Right ventricle myocardium inferior (tissue), 1 donor: Measurements from ENCODE around the gene CPD. TPM values are rescaled to one million over a fixed set of nuclear protein-coding genes. Genes with fewer than 3 reads are reported as not detected.

ENCODE experiments used
- ATAC-seq: fragments of 200-7000 bp; cut with Tn5 transposase; one replicate; pipeline ENCODE4 v1.9.1; 2020; ENCODE audit warnings: mild to moderate bottlenecking, moderate library complexity
- DNase-seq: peaks from one replicate; pipeline ENCODE4 v3.0.0; 2021; ENCODE audit errors: missing footprints
- intact Hi-C: fragments of 100-400 bp; cut with DNase I; formaldehyde crosslinking; loops from one replicate; pipeline ENCODE4 v1.11.0; 2022
- total RNA-seq: library from RNA; stranded (reverse); fragmentation: NEBNext Ultra II Directional; extraction: Animal tissue kit (Norgen Biotek cat#: 25700); gene quantifications from one replicate; pipeline ENCODE4 v1.2.1, GENCODE V29; 2021
- donor health status: DM: no; HTN: yes; CAD: no; lungs with severe emphysema.

Gene CPD
- total RNA-seq, 1 donor from 2014 or later = 20.2 TPM

DNA sequence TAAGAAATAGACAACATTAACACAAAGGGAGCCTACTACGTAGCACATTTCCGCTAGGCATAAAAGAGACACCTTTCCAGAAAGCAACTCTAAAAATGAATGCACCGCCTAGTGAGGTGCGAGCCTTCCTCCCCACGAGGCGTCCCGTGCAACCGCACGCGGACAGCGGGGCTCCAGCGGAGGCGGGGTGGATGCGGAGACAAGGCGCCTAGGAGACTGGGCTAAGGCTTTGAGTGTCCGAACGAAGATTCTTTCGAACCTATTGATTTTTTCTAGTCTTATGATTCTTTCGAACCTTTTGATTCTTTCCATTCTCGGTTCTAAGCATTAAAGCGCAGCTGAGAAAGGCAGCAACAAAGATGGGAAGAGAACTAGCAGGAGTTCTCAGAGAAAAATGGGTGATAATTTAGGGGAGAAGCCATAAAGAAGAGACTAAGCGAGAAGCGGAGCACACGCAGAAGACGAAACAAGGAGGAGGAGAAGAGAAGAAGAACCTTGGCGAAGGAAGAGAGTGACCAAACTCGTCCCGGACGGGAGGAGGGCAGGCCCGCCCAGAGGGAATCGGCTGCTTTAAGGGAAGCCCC, 394 bp upstream of the CPD start:
- no peak for ATAC-seq
- intact Hi-C loops = loop anchor here (2.0 kb wide), 1 partner anchor 34 kb away; no protein-coding TSS in a partner anchor
- peak; percentile 84 for DNase-seq

DNA sequence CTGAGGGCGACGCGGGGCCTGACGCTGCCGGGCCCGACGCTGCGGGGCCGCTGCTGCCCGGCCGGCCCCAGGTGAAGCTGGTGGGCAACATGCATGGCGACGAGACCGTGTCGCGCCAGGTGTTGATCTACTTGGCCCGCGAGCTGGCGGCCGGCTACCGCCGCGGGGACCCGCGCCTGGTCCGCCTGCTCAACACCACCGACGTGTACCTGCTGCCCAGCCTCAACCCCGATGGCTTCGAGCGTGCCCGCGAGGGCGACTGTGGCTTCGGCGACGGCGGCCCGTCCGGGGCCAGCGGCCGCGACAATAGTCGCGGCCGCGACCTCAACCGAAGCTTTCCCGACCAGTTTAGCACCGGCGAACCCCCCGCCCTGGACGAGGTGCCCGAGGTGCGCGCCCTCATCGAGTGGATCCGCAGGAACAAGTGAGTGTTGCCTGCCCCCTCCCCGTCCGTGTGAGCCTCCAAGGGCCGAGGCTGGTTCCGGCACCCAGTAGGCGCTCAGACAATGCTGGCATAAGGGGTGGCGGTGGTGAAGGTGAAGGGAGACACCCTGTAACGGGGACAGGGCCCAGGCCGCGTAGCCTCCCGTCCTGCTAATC, 676 bp downstream of the CPD start:
- intact Hi-C loops = loop anchor here (2.0 kb wide), 1 partner anchor 35 kb away; no protein-coding TSS in a partner anchor
- DNase-seq (peak; percentile 62), ATAC-seq (no peak)

DNA sequence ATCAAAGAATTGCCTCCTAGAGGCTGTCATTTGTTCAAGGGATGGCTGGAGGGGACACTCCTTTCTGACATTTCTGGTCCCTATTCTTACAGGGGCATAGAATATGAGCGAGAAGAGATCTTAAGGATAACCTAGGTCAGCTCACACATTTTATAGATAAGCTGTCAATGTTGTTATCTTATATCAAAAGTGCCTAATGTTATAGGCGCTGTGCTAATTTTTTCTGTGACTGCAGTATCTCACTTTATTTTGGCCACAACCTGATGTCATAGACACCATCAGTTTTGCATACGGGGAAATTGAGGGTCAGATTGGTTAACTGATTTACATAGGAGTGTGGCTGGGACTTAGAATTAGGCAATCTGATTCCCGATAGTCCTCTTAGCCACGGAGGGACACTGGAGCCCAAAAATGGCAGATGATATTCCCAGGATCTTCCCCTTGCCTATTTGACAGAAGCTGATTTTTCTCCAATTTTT, 1.2 kb downstream of the CPD start:
- intact Hi-C loops = loop anchor here (2.0 kb wide), 1 partner anchor 35 kb away; no protein-coding TSS in a partner anchor
- no peak for DNase-seq
- ATAC-seq = no peak

DNA sequence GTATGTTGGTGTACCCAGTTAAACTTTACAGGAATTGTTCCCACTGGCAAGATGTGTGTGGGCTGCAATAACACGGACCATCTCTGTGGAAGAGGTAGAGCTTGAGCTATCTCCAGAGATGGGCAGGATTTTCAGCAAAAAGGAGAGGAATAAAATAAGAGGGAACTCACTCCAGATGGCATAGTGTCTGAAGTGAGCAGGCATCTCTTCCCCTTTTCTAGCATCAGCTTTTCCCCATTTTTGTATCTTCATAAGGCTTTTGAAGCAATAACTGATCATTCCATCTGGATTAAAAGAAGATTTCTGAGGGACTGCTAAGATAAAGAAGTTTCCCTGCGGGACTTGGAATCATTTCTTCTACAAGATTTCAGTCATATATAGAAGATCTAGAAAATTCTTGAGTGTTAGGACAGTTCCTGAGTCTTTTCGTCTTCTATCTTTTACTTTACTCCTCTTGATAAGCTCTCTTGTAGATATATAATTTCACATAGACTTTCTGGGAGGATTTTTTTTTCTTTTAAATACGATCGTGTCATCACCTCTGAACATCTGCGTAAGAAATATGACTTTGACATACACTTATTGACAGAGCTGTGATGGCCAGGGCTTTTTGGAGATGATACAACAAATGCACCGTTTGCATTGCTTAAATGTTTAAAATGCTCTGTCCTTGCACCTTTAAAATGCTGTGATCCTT, 2.1 kb downstream of the CPD start:
- ATAC-seq (no peak), DNase-seq (no peak)
- intact Hi-C loops = no loop called here

DNA sequence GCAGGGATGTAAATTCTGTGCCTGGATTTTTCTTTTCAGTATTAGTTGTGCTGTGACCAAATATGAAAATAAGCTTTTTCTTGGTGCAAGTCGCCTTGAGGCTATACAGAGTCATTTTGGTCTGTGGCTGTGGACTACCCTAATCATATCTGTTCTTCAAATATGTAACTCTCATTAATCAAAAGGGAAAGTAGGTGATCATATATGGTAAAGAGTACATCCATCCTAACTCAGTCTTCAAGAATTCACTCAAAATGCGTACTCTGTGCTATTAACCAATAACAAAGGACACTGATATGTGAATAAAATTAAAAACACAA, 2.6 kb downstream of the CPD start:
- intact Hi-C loops = no loop called here
- no peak for DNase-seq
- ATAC-seq = no peak

DNA sequence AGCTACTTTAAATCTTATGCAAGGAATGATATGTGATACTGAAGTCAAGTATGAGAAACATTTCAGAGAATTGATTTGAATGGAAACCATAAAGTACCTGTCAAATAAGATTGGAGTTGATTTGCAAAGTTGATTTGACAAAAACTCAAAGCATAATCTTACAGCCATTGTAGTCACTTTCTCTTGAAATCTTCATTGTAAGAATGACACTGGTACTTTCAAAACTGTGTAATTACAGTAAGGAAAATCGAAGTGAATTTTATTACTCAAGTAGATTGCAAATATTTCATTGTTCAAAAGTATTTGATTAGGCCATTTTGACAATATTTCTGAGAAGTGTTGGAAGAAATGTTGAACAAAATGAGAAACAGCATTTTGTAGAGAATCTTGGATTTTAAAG, 3.6 kb downstream of the CPD start:
- DNase-seq = no peak
- no peak for ATAC-seq
- intact Hi-C loops = no loop called here

DNA sequence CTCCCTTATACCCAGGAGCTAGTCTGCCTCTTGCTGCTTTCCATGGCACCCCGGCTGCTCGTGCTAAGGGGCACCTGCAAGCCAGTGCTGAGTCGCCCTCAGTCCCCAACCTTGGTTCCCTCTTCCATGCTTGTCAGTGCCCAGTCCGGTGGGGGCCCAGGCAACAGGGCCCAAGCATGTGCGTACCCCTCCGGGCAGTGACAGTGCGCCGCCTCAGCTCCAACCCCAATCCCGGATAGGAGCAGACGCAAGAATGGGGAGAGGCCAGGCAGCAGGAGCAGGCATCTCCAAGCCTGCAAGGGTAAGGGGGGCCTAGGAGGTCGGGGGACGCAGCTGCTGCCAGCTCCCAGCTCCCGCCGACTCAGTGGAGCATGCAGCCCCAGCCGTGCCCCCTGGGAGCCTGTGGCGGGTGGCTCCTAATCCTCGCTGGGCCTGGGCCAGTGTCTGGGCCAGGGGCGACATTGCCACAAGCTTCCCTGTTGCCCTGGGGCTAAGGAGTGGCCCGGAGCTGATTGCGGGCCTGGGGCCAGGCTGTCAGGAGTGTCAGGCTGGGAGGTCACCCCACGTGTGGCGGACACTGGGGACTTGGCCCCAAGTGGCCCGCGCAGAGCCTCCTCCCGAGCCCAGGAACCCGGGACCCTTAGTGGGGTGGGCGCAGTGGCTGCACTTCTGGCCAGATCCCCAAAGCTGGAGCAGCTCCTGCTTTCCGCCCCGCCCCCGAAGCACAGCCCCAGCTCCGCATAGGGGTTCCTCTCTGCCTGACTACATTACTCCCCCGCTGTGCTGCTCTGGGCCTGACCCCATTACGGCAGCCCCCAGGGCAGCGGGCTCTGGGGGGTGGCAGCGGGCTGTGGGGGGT, 9.8 kb downstream of the CPD start:
- intact Hi-C loops = no loop called here
- ATAC-seq (no peak), DNase-seq (no peak)

DNA sequence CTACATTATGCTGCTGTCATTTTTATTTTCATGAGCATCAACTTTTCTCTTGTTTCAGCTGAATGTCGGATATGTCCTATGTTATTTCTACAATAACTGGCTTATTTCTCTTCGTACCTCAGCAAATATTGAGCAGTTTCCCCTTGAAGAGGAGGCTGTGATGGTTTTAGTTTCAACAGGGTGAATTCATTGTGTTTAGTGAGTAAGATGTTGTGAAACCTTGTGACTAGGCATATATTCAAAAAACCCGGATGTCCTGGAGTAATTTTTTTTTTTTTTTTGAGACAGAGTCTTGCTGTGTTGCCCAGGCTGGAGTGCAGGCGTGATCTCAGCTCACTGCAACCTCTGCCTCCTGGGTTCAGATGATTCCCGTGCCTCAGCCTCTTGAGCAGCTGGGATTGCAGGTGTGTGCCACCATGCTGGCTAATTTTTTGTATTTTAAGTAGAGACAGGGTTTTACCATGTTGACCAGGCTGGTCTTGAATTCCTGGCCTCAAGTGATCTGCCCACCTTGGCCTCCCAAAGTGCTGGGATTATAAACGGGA, 11.1 kb downstream of the CPD start:
- intact Hi-C loops = no loop called here
- DNase-seq (no peak), ATAC-seq (no peak)

DNA sequence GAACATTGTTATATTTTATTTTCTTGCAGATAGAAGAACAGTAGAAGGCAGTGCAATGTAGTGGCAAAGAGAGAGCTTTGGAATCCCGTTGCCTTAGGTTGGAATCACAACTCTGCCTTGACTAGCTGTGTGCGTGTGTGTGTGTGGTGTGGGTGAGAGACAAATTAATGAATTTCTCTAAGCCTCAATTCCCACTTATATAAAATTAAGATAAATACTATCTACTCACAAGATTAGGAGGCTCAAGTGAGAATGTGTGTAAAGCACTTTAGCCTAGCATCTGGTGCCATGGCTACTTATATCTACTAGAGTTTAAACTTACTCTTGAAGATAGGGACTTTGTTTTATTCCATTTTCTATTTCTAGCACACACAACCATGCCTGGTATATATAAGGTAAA, 12.8 kb downstream of the CPD start:
- ATAC-seq (no peak), DNase-seq (no peak)
- intact Hi-C loops = no loop called here

DNA sequence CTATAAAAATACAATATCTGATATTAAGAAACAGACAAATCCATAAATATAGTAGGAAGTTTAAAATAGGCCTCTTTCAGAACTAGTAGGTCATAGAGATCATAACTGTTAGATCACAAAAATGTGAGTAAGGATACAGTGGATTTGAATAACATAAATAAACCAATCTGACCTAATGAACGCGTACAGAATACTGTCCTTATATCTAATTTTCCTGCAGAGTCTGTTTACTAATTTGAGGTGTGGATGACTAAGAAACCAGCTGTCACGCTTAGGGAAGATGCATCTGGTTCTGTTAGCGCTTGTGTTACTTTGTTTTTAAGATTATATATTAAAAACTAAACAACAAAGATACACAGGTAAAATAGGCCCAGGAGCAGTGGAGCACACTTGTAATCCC, 14.8 kb downstream of the CPD start:
- DNase-seq (no peak), ATAC-seq (no peak)
- intact Hi-C loops = no loop called here

DNA sequence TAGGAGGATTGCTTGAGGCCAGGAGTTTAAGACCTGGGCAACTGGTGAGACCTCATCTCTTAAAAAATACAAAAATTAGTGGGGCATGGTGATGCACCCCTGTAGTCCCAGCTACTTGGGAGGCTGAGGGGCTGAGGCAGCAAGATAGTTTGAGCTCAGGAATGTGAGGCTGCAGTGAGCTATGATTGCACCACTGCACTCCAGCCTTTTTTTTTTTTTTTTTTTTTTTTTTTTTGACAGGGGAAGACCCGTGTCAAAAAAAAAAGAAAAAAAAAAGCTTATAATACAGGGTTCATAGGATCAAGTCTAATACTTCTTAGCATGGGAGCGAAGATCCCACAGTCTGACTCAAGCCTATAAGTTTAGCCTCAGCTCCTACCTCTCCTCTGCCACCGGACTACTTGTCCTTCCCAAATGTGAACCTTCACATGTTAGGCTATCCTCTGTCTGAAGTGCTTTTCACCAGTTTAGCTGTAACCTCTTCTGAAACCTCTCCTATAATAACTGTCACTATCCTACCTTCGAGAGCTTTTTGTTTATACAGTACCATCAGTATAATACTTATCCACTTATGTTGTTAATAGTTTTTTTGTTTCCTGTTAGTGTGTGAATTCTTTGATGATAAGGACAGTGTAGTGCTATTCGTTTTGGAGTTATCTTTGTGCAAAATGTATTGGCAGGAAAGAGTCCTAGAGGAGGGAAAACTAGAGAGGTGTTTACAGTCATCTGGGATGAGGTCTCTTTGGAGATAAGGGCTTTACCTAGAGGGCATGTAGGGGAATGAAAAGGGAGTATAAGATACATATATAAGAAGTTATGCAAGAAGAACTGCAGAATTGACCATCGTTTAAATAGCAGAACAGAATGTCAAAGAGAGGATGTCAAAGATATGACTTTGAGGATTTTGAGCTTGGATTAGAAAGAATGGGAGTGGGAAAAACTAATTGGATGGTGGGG, 15.5 kb downstream of the CPD start:
- ATAC-seq (no peak), DNase-seq (no peak)
- intact Hi-C loops = no loop called here

DNA sequence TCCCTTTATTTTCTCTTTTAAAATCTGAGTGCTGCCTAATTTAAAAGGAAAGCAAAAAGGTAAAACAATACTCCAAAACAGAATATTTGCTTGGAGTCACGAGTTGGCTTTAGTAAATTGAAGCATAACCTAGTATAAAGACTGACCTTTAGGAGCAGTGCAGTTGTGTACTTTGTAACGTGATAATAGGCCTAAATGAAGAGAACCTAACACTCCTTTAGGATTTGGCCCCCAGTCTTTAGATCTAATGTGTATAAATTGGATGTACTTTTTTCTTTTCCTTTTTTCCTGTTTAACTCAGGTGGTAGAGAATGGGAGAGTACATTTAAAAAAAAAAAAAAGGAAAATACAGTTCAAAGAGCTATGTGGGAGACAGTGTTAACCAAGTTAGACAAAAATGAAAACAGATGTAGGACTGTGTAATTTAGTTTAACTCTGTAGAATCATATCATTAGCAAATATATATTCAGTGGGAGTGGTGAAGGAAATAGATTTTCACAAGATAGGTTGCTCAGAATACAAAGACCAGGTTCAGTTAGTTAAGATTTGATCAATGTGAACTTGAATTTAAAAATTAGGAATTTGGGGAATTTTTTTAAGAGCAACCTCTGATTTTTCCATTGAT, 16.8 kb downstream of the CPD start:
- intact Hi-C loops = no loop called here

DNA sequence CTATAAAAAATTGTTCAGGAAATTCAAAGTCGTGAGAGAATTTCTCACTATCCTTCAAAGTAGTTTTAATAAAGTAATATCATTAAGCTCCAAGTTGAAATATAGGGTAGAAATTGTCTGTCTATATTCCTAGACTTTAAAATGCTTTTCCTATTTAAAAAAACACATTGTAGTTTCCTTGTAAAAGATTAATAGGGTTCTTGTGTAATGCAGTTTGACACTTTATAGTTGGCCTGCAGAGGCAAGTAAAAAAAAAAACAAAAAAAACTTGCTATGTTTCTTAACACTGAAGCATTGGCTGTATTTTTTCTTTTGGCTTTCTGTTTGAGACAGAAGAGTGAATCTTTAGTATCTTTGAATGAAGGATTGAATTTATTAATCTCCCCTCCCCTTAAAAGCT, 17.4 kb downstream of the CPD start:
- intact Hi-C loops = no loop called here
- no peak for ATAC-seq
- no peak for DNase-seq

More for the DNA sequence above, 16.8 kb downstream of the CPD start:
- no peak for ATAC-seq
- no peak for DNase-seq

DNA sequence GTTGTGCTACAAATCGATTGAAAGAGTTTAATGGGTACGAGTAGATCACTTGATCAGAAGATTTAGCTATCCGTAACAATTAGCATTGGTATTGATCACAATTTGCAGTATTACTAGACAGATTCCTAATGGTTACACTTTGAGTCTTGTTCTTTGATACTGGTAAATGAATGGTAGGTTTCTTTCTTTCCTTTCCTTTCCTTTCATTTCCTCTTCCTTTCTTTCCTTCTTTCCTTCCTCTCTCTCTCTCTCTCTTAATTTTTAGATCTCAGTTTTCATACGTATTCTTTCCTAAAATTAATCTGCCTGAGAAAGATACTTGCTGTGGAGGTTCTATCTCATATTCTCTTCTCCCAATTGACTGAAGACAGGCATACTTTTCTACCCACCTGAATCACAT, 17.9 kb downstream of the CPD start:
- intact Hi-C loops = no loop called here
- no peak for DNase-seq
- ATAC-seq = no peak

DNA sequence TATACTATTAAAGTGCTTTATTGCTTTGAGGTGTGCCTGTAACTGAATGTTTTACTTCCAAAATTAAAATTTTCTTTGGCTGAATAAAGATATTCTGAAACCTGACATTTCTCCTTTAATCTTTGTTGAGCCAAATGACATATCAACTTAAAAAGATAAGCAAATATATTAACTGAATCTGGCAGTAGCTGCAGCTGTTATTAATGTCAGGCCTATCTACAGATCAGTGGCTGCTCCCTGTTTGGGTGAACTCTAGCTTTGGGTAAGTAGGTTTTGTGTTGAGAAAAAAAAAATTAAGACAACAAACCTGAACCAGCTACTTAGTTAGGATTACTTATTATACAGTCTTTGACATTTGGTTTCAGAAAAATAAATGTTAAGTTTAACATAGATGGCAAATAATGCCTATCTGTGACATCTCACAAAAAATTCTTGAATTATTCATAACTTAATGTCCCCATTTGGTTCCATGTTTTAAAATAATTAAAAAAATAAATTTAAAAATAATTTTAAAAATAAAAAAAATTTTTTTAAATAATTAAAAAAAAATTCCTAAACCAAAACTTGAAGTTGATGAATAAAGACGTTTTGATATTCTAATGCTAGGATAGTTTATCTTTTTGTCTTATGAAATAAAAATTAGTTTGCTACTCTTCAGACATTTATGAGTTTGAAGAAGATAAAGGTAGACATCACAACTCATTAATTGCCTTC, 19.8 kb downstream of the CPD start:
- ATAC-seq (no peak), DNase-seq (no peak)
- intact Hi-C loops = no loop called here

DNA sequence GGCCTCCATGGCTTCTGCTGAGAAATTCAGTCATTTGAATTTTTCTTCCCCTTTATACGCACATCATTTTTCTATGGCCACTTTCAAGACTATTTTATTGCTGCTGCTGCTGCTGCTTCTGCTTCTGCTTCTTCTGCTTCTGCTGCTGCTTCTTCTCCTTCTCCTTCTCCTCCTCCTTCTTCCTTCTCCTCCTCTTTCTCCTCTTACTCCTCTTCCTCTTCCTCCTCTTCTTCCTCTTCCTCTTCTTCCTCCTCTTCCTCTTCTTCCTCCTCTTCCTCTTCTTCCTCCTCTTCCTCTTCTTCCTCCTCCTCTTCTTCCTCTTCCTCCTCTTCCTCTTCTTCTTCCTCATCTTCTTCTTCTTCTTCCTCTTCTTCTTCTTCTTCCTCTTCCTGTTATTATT, 22.4 kb downstream of the CPD start:
- DNase-seq (no peak), ATAC-seq (no peak)
- intact Hi-C loops = no loop called here

DNA sequence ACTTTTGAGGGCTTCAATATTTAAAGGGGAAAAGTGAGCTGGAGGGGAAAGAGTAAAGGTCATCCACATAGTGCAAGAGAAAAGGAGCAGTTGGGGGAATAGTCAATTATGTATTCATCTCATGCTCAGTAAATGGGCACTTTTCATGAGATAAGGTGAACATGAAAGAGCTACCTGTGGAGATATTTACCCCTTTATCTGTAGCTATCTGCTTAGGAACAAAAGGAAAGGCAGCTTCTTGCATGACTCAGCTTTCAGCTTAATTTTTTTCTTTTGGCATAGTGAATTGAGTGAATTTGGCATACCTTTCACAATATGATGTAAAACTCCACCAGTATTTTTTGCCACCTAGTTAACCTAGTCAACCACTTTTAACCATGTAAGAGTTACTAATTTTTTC, 26.4 kb downstream of the CPD start:
- DNase-seq = no peak
- ATAC-seq = no peak
- intact Hi-C loops = no loop called here
